Fibroblast of upper back skin (primary cell): ENCODE data around the gene SMIM10L2A.
A peak's percentile ranks its signal among the peaks of the same experiment; 100 is the strongest.
"Not testable (repeated sequence)": the region's sequence is repeated elsewhere in the genome, so short reads cannot be mapped to it uniquely, and the experiment has no call there.

Source experiments
- DNase-seq: peaks from one replicate; pipeline ENCODE4 v3.0.0-alpha.2; 2013

SMIM10L2A gene

GRCh38 chrX:135423173-135423864 is 1.6 kb downstream of the SMIM10L2A start:
- DNase-seq = not testable (repeated sequence)

GRCh38 chrX:135424469-135424868 is 2.7 kb downstream of the SMIM10L2A start:
- no peak for DNase-seq

- peak; percentile 0 for DNase-seq
Observed at GRCh38 chrX:135425026-135425965, 3.6 kb downstream of the SMIM10L2A start.

GRCh38 chrX:135429429-135429828 is 7.7 kb downstream of the SMIM10L2A start:
- no peak for DNase-seq

DNA sequence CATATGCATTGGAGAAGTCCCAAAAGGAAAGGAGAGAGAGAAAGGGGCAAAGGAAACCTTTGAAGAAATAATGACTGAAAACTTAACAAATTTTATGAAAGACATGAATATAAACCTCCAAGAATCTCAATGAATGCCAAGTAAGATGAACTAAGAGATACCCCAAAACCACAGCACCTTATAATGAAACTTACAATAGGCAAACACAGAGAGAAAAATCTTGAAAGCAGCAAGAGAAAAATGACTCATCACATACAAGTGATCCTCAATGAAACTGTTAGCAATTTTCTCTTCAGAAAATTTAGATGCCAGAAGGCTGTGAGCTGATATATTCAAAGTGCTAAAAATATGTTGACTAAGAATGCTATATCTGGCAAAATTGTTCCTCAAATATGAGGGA is 10.1 kb downstream of the SMIM10L2A start:
- no peak for DNase-seq

DNA sequence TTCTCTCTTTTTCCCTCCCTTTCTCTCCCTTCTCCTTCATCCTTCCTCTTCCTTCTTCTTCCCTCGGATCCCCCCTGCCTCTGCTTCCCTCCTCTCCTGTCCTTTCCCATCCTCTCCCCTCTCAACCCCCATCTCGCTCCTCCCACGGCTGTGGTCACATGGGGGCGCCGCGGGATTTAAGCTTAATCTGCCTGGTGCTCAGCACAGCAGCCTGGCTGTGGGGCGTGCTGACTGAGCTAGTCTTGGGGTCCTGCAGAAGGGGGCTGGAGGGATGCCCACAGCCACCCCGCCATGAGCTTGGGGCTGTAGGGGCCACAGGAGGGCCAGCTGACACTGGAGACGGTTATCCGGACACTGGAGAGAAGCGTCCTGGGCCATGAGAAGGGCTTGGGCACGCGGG is 10.7 kb downstream of the SMIM10L2A start:
- no peak for DNase-seq

GRCh38 chrX:135432881-135433521 is 11.3 kb downstream of the SMIM10L2A start:
- no peak for DNase-seq

GRCh38 chrX:135433531-135434257 is 11.9 kb downstream of the SMIM10L2A start:
- DNase-seq = no peak

- DNase-seq = no peak
Observed at GRCh38 chrX:135434258-135435138, 12.8 kb downstream of the SMIM10L2A start.

DNA sequence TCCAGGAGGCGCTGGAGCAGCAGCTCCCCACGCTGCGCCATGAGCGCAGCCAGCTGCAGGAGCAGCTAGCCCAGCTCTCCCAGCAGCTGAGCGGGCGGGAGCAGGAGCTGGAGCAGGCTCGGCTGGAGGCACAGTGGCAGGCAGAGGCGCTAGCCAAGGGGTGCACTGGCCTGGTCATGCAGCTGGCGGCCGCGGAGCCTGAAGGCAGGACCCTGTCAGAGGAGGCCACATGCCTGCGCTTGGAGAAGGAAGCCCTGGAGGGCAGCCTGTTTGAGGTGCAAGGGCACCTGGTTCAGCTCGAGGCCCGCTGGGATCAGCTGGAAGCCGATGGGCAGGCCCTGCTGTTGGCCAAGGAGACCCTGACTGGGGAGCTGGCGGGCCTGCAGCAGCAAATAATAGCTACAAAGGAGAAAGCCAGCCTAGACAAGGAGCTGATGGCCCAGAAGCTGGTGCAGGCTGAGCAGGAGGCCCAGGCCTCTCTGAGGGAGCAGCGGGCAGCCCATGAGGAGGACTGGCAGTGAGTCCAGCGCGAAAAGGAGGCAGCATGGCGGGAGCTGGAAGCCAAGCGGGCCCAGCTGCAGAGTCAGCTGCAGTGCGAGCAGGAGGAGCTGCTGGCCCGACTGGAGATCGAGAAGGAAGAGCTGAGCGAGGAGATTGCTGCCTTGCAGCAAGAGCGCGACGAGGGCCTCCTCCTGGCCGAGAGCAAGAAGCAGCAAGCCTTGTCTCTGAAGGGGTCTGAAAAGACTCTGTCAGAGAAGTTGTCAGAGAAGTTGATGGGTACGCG is 13.6 kb downstream of the SMIM10L2A start:
- DNase-seq = no peak

- no peak for DNase-seq
Observed at GRCh38 chrX:135435933-135436332, 14.2 kb downstream of the SMIM10L2A start.

GRCh38 chrX:135436456-135436855 is 14.7 kb downstream of the SMIM10L2A start:
- no peak for DNase-seq

DNA sequence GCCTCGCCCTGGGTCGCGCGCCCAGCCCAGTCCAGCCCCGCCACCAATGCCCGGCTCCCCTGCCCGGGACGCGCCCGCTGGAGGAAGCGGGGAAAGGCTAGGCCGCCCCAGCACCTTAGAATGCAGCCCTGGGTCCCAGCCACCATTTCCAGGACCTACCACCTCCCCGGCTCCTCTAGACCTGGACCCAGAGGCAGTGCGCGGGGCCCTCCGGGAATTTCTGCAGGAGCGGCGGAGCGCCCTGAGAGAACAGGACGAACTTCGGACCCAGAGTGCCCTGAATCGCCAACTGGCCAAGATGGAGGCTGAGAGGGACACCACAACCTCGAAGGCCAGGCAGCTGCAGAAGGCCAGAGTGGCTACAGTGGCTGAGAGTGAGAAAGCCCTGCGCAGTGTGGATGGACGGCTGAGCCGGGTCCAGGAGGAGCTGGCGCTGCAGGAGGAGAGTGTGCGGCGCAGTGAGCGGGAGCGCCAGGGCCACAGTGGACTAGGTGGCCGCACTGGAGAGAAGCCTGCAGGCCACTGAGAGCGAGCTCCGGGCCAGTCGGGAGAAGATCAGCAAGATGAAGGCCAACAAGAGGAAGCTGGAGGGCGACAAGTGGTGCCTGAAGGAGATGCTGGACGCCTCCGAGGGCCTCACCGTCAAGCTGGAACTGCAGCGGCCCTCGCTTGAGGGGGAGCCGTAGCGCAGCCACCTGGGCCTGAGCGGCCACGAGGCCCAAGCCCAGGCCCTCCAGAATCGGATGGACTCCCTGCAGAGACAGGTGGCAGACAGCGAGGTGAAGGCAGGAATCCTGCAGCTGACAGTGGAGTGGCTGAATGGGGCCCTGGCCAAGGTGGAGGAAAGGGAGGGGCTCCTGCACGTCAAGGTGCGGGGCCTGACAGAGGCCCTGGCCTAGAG is 15.5 kb downstream of the SMIM10L2A start:
- DNase-seq = no peak

DNA sequence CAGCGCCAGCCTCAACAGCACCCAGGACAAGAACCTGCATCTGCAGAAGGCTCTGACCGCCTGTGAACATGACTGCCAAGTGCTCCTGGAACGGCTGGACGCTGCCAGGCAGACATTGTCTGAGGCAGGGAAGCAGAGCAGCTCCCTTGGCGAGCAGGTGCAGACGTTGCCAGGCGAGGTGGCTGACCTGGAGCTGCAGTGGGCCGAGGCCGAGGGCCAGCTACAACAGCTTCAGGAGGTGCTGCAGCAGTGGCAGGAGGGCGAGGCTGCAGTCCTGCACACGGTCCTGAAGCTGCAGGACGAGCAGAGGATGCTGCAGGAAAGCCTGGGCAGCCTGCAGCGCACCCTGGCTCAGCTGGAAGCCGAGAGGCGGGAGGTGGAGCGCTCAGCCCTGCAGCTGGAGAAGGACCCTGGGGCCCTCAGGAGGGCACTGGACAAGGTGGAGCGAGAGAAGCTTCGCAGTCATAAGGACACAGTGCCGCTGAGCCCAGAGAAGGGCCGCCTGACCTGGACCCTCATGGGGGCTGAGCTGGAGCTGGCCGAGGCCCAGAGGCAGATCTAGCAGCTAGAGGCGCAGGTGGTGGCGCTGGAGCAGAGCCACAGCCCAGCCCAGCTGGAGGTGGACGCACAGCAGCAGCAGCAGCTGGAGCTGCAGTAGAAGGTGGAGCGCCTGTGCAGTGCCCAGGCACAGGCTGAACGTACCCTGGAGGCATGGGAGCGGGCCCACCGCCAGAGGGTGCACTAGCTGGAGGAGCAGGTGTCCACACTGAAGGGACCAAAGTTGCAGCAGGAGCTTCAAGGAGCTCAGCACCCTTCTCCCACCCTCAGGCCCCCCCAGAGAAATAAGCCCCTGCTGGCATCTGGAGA is 16.4 kb downstream of the SMIM10L2A start:
- no peak for DNase-seq

DNA sequence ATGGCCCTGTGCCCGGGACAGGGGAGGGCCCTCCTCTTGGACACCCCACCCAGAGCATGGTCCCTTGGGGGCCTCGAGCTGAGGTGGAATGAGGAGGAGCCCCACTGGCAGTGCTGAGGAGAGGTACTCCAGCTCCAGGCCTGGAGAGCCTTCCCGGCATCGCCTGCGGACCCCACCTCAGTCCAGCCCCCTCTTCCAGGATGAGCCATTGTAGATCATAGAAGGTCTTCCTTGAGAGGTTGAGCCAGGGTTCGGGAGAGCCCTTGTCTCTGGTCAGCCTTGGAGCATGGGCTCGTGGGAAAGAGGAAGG is 16.9 kb downstream of the SMIM10L2A start:
- no peak for DNase-seq

GRCh38 chrX:135449637-135450550 is 28.1 kb downstream of the SMIM10L2A start:
- no peak for DNase-seq

- DNase-seq = no peak
Observed at GRCh38 chrX:135453381-135453780, 31.6 kb downstream of the SMIM10L2A start.

GRCh38 chrX:135454816-135455215 is 33.1 kb downstream of the SMIM10L2A start:
- no peak for DNase-seq
